Activated CD4-positive, alpha-beta T cell treated with anti-CD3 and anti-CD28 coated beads, Interleukin-2, Interleukin-4, amounts not matched to agents 100 ng/mL and 50 ng/mL, durations not matched to agents 16 hours and 8 hours (primary cell): ENCODE measurements around the gene AHI1.

Source experiments
- DNase-seq: peaks from one replicate; pipeline ENCODE4 v3.0.0-alpha.2; 2020; ENCODE audit warnings: low spot score

Gene AHI1

GRCh38 chr6:135295085-135295484 lies 202.5 kb downstream of the AHI1 start:
- DNase-seq, result no peak

- DNase-seq, result peak; percentile 36
Measured at GRCh38 chr6:135291288-135292076, 206.1 kb downstream of the AHI1 start.

GRCh38 chr6:135289816-135290215 lies 207.7 kb downstream of the AHI1 start:
- no peak for DNase-seq

- DNase-seq, result peak; percentile 44
Measured at GRCh38 chr6:135286962-135287538, 210.5 kb downstream of the AHI1 start.

GRCh38 chr6:135285165-135285564 lies 212.4 kb downstream of the AHI1 start:
- DNase-seq, result no peak

- DNase-seq, result no peak
Measured at GRCh38 chr6:135283926-135284325, 213.6 kb downstream of the AHI1 start.

- no peak for DNase-seq
Measured at GRCh38 chr6:135282395-135282794, 215.1 kb downstream of the AHI1 start.

GRCh38 chr6:135281964-135282363 lies 215.6 kb downstream of the AHI1 start:
- no peak for DNase-seq

GRCh38 chr6:135281227-135281626 lies 216.3 kb downstream of the AHI1 start:
- no peak for DNase-seq

- DNase-seq, result no peak
Measured at GRCh38 chr6:135280375-135281136, 217.0 kb downstream of the AHI1 start.

GRCh38 chr6:135277422-135277821 lies 220.1 kb downstream of the AHI1 start:
- DNase-seq, result no peak

- DNase-seq, result no peak
Measured at GRCh38 chr6:135274561-135275293, 222.8 kb downstream of the AHI1 start.

- DNase-seq, result no peak
Measured at GRCh38 chr6:135271626-135272025, 225.9 kb downstream of the AHI1 start.

GRCh38 chr6:135270676-135271536 lies 226.6 kb downstream of the AHI1 start:
- DNase-seq, result no peak

- no peak for DNase-seq
Measured at GRCh38 chr6:135269481-135269891, 228.1 kb downstream of the AHI1 start.

- no peak for DNase-seq
Measured at GRCh38 chr6:135268740-135269139, 228.8 kb downstream of the AHI1 start.

- DNase-seq, result no peak
Measured at GRCh38 chr6:135268263-135268662, 229.3 kb downstream of the AHI1 start.

GRCh38 chr6:135267085-135267484 lies 230.5 kb downstream of the AHI1 start:
- DNase-seq, result no peak

GRCh38 chr6:135266675-135267074 lies 230.9 kb downstream of the AHI1 start:
- DNase-seq, result no peak

GRCh38 chr6:135265278-135265677 lies 232.3 kb downstream of the AHI1 start:
- no peak for DNase-seq
